ENCODE data around the gene PNPLA3. TPM values are rescaled to one million over a fixed set of nuclear protein-coding genes. Genes with fewer than 3 reads are reported as not detected.
A peak's percentile ranks its signal among the peaks of the same experiment; 100 is the strongest.
"Not testable (repeated sequence)": the region's sequence is repeated elsewhere in the genome, so short reads cannot be mapped to it uniquely, and the experiment has no call there.

PNPLA3 gene
- total RNA-seq, 1 experiment from 2014 or later = 23.0 TPM

GRCh38 chr22:43889860-43890253, 33.7 kb upstream of the PNPLA3 start:
- DNase-seq (ENCODE audit: low read depth) = peak; percentile 57

GRCh38 chr22:43890901-43891331, 32.7 kb upstream of the PNPLA3 start:
- no peak for DNase-seq (ENCODE audit: low read depth)

GRCh38 chr22:43891360-43892182, 32.0 kb upstream of the PNPLA3 start, which contains the start of gene PNPLA5:
PNPLA5 (minus strand) TSS chr22:43892013; CDS start chr22:43891880, 133 bp downstream.
- no peak for DNase-seq (ENCODE audit: low read depth)

GRCh38 chr22:43892183-43892894, 31.3 kb upstream of the PNPLA3 start:
- no peak for DNase-seq (ENCODE audit: low read depth)

GRCh38 chr22:43893266-43893665, 30.3 kb upstream of the PNPLA3 start:
- DNase-seq (ENCODE audit: low read depth) = no peak

GRCh38 chr22:43894122-43894521, 29.5 kb upstream of the PNPLA3 start:
- DNase-seq (ENCODE audit: low read depth) = no peak

- no peak for DNase-seq (ENCODE audit: low read depth)
Measured at GRCh38 chr22:43895986-43896645, 27.5 kb upstream of the PNPLA3 start.

GRCh38 chr22:43897751-43898261, 25.8 kb upstream of the PNPLA3 start:
- peak; percentile 64 for DNase-seq (ENCODE audit: low read depth)

GRCh38 chr22:43900206-43900605, 23.4 kb upstream of the PNPLA3 start:
- DNase-seq (ENCODE audit: low read depth) = no peak

- peak; percentile 97 for DNase-seq (ENCODE audit: low read depth)
Measured at GRCh38 chr22:43901976-43902643, 21.5 kb upstream of the PNPLA3 start.

GRCh38 chr22:43903033-43903432, 20.6 kb upstream of the PNPLA3 start:
- DNase-seq (ENCODE audit: low read depth) = not testable (repeated sequence)

- DNase-seq (ENCODE audit: low read depth) = not testable (repeated sequence)
Measured at GRCh38 chr22:43904412-43904811, 19.2 kb upstream of the PNPLA3 start.

GRCh38 chr22:43905681-43906080, 17.9 kb upstream of the PNPLA3 start:
- DNase-seq (ENCODE audit: low read depth) = no peak

GRCh38 chr22:43909708-43910107, 13.9 kb upstream of the PNPLA3 start:
- DNase-seq (ENCODE audit: low read depth) = no peak

GRCh38 chr22:43910178-43910695, 13.4 kb upstream of the PNPLA3 start:
- DNase-seq (ENCODE audit: low read depth) = peak; percentile 59

- no peak for DNase-seq (ENCODE audit: low read depth)
Measured at GRCh38 chr22:43911351-43911750, 12.3 kb upstream of the PNPLA3 start.

- peak; percentile 14 for DNase-seq (ENCODE audit: low read depth)
Measured at GRCh38 chr22:43917521-43917920, 6.1 kb upstream of the PNPLA3 start.

- peak; percentile 86 for DNase-seq (ENCODE audit: low read depth)
Measured at GRCh38 chr22:43919106-43919973, 4.3 kb upstream of the PNPLA3 start.

- DNase-seq (ENCODE audit: low read depth) = peak; percentile 95
Measured at GRCh38 chr22:43921370-43921769, 2.2 kb upstream of the PNPLA3 start.

- DNase-seq (ENCODE audit: low read depth) = peak; percentile 35
Measured at GRCh38 chr22:43922123-43922522, 1.5 kb upstream of the PNPLA3 start.

All from LHCN-M2 (cell line).